Upper lobe of left lung (tissue), 6 donors: Measurements from ENCODE around the gene ZFX. TPM values are rescaled to one million over a fixed set of nuclear protein-coding genes. Genes with fewer than 3 reads are reported as not detected.
A peak's percentile ranks its signal among the peaks of the same experiment; 100 is the strongest.

Experiments used
- ATAC-seq, 2 donors: fragments of 200-7000 bp; cut with Tn5 transposase; one replicate each; pipeline ENCODE4 v1.9.1; 2022; ENCODE audit warnings: mild to moderate bottlenecking in 2 of 2, moderate library complexity in 2 of 2; ENCODE audit not compliant: low FRiP score in 2 of 2
- DNase-seq, 2 donors: peaks; one replicate each; pipeline ENCODE4 v3.0.0-alpha.2; 2019 to 2020
- H3K27ac ChIP-seq, 4 donors: fragments of 200-600 bp; sonication (generic); one replicate each; pipeline ENCODE4 v1.5.1; 2016 to 2019
- H3K27me3 ChIP-seq, 4 donors: fragments of 200-600 bp; sonication (generic); one replicate each; pipeline ENCODE4 v1.5.1; 2017 to 2019
- H3K36me3 ChIP-seq, 4 donors: fragments of 200-600 bp; sonication (generic); one replicate each; pipeline ENCODE4 v1.5.1; 2016 to 2019
- H3K4me1 ChIP-seq, 4 donors: fragments of 200-600 bp; sonication (generic); one replicate each; pipeline ENCODE4 v1.5.1; 2018 to 2019
- H3K4me3 ChIP-seq, 4 donors: fragments of 200-600 bp; sonication (generic); one replicate each; pipeline ENCODE4 v1.5.1; 2017 to 2019; ENCODE audit warnings: mild to moderate bottlenecking in 2 of 4, moderate library complexity in 1 of 4
- H3K9me3 ChIP-seq, 4 donors: fragments of 200-600 bp; sonication (generic); one replicate each; pipeline ENCODE4 v1.5.1; 2018 to 2019
- EP300 ChIP-seq, 4 donors: sonication (generic); formaldehyde crosslinking; IDR thresholded peaks; one replicate each; pipeline ENCODE4 v1.5.1; 2017; ENCODE audit warnings: antibody characterized with exemption in 4 of 4, control low read depth in 2 of 4
- POLR2A ChIP-seq, 4 donors: fragments of 450-650 bp; IDR thresholded peaks; one replicate each; pipeline ENCODE4 v1.5.1; 2016 to 2017; ENCODE audit warnings: antibody characterized with exemption in 4 of 4, mild to moderate bottlenecking in 2 of 4
- POLR2AphosphoS5 ChIP-seq, 2 donors: sonication (generic); formaldehyde crosslinking; IDR thresholded peaks; one replicate each; pipeline ENCODE4 v1.5.1; 2017; ENCODE audit warnings: antibody characterized with exemption in 2 of 2
- WGBS, 2 donors: methylation state at CpG; one replicate each; pipeline ENCODE4 v1.1.5; 2017 to 2018; 5-methylcytosine and 5-hydroxymethylcytosine counted together
- total RNA-seq, 6 donors: library from RNA; depleted of rRNA in 4 of 6; stranded (reverse); fragments of >200 nt in 4 of 6; gene quantifications; one replicate each; pipeline versions ENCODE4 v1.1.0 to v1.2.1, GENCODE V29; 2016 to 2021
- TF ChIP-seq, protein P1 (sequence below), 6 experiments: fragments of 450-650 bp in 4 of 6; fragments of 200-600 bp in 2 of 6; sonication (generic) in 2 of 6; IDR thresholded peaks; one replicate each; pipeline ENCODE4 v1.5.1; 2016 to 2019; ENCODE audit warnings: antibody characterized with exemption in 6 of 6
- donor health status: DM: no; HTN: no; CAD: no; lungs with moderate emphysema.
- donor health status: DM: no; HTN: yes; CAD: no; lungs with severe emphysema.

ZFX gene
- total RNA-seq, 6 donors from 2014 or later, result 15.7 to 68.6 (median 31.1) TPM

GRCh38 chrX:24231641-24232179 lies 82.2 kb downstream of the ZFX start:
- H3K27me3 ChIP-seq, result no peaks in the 10 kb centered on the region
- ATAC-seq (no peak), DNase-seq (no peak)
- 62 to 64% methylated on average over 1 of the region's 1 CpG for WGBS, 2 donors
- TF ChIP-seq POLR2AphosphoS5 (IDR thresholded peaks at IDR 0.05) (no peak), POLR2A (IDR thresholded peaks at IDR 0.05) (no peak), EP300 (IDR thresholded peaks at IDR 0.05) (no peak)
- TF ChIP-seq, protein P1, sequence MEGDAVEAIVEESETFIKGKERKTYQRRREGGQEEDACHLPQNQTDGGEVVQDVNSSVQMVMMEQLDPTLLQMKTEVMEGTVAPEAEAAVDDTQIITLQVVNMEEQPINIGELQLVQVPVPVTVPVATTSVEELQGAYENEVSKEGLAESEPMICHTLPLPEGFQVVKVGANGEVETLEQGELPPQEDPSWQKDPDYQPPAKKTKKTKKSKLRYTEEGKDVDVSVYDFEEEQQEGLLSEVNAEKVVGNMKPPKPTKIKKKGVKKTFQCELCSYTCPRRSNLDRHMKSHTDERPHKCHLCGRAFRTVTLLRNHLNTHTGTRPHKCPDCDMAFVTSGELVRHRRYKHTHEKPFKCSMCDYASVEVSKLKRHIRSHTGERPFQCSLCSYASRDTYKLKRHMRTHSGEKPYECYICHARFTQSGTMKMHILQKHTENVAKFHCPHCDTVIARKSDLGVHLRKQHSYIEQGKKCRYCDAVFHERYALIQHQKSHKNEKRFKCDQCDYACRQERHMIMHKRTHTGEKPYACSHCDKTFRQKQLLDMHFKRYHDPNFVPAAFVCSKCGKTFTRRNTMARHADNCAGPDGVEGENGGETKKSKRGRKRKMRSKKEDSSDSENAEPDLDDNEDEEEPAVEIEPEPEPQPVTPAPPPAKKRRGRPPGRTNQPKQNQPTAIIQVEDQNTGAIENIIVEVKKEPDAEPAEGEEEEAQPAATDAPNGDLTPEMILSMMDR (IDR thresholded peaks at IDR 0.05), result no peak
- H3K4me3 ChIP-seq, result no peak overlapping the region
- H3K27ac ChIP-seq, result no peak overlapping the region
- no peaks in the 10 kb centered on the region for H3K36me3 ChIP-seq
- no peaks in the 10 kb centered on the region for H3K9me3 ChIP-seq
- H3K4me1 ChIP-seq, result no peaks in the 10 kb centered on the region

- Histone ChIP-seq H3K36me3 (no peaks in the 10 kb centered on the region), H3K4me3 (no peak overlapping the region), H3K27ac (no peak overlapping the region), H3K9me3 (no peaks in the 10 kb centered on the region), H3K27me3 (no peaks in the 10 kb centered on the region), H3K4me1 (no peaks in the 10 kb centered on the region)
- ATAC-seq (no peak), DNase-seq (no peak)
- TF ChIP-seq, protein P1 (IDR thresholded peaks at IDR 0.05), result no peak
- TF ChIP-seq EP300 (IDR thresholded peaks at IDR 0.05), result no peak
- no peak for TF ChIP-seq POLR2A (IDR thresholded peaks at IDR 0.05)
- no peak for TF ChIP-seq POLR2AphosphoS5 (IDR thresholded peaks at IDR 0.05)
These were observed 83.3 kb downstream of the ZFX start for GRCh38 chrX:24232796-24233195.

- WGBS, 2 donors, result 83 to 93% methylated on average over 2 of the region's 2 CpGs
- DNase-seq, result no peak
- H3K9me3 ChIP-seq, result no peaks in the 10 kb centered on the region
- no peak overlapping the region for H3K27ac ChIP-seq
- TF ChIP-seq EP300 (IDR thresholded peaks at IDR 0.05), result no peak
- TF ChIP-seq POLR2AphosphoS5 (IDR thresholded peaks at IDR 0.05), result no peak
- TF ChIP-seq POLR2A (IDR thresholded peaks at IDR 0.05), result no peak
- TF ChIP-seq, protein P1 (IDR thresholded peaks at IDR 0.05), result no peak
- no peaks in the 10 kb centered on the region for H3K36me3 ChIP-seq
- H3K4me3 ChIP-seq, result no peak overlapping the region
- no peaks in the 10 kb centered on the region for H3K4me1 ChIP-seq
- ATAC-seq, result no peak
- no peaks in the 10 kb centered on the region for H3K27me3 ChIP-seq
These were observed 85.7 kb downstream of the ZFX start for GRCh38 chrX:24235084-24235710.

- DNase-seq (no peak), ATAC-seq (peak in 1 of 2 donors; percentile 65)
- H3K27me3 ChIP-seq, result no peaks in the 10 kb centered on the region
- no peak for TF ChIP-seq EP300 (IDR thresholded peaks at IDR 0.05)
- TF ChIP-seq, protein P1 (IDR thresholded peaks at IDR 0.05), result peak in 3 of 6 experiments; percentile 28 to 55 (median 42)
- 52 to 54% methylated on average over 13 of the region's 13 CpGs for WGBS, 2 donors
- H3K9me3 ChIP-seq, result no peaks in the 10 kb centered on the region
- H3K36me3 ChIP-seq, result no peaks in the 10 kb centered on the region
- H3K4me1 ChIP-seq, result no peaks in the 10 kb centered on the region
- no peak overlapping the region for H3K4me3 ChIP-seq
- no peak overlapping the region for H3K27ac ChIP-seq
These were observed 92.5 kb downstream of the ZFX start for GRCh38 chrX:24241822-24242648.
